OCI-LY1 (cell line): Measurements from ENCODE around the gene AKR1C2.

Experiments used
- H2AFZ ChIP-seq: fragments of 200-600 bp; sonication (generic), shearing (Covaris generic); 2 replicates; pipeline ENCODE4 v1.6.0; 2014; ENCODE audit warnings: antibody characterized with exemption, mild to moderate bottlenecking, low read length
- H3F3A ChIP-seq: fragments of 200-600 bp; sonication (generic), shearing (Covaris generic); 2 replicates; pipeline ENCODE4 v1.6.0; 2014; ENCODE audit warnings: mild to moderate bottlenecking, antibody characterized with exemption, low read length, moderate library complexity; ENCODE audit not compliant: insufficient read depth
- H3K27ac ChIP-seq: fragments of 200-600 bp; sonication (generic); 2 replicates; pipeline ENCODE4 v1.5.1; 2014; ENCODE audit warnings: low read length, mixed run types, mild to moderate bottlenecking, low read depth; ENCODE audit not compliant: poor library complexity, severe bottlenecking
- H3K27me3 ChIP-seq: fragments of 200-600 bp; sonication (generic); 2 replicates; pipeline ENCODE4 v1.6.0; 2014; ENCODE audit warnings: antibody characterized with exemption, mild to moderate bottlenecking, low read length, moderate library complexity; ENCODE audit not compliant: insufficient read depth
- H3K36me3 ChIP-seq: fragments of 200-600 bp; sonication (generic); 2 replicates; pipeline ENCODE4 v1.6.1; 2014; ENCODE audit warnings: mild to moderate bottlenecking, antibody characterized with exemption, low read length, moderate library complexity, mixed read lengths; ENCODE audit not compliant: insufficient read depth
- H3K4me1 ChIP-seq: fragments of 200-600 bp; sonication (generic); 2 replicates; pipeline ENCODE4 v1.5.1; 2014; ENCODE audit warnings: mild to moderate bottlenecking, low read length, moderate library complexity; ENCODE audit not compliant: insufficient read depth, severe bottlenecking
- H3K4me2 ChIP-seq: fragments of 200-600 bp; sonication (generic), shearing (Covaris generic); 2 replicates; pipeline ENCODE4 v1.6.1; 2014; ENCODE audit warnings: low read length
- H3K4me3 ChIP-seq: fragments of 200-600 bp; sonication (generic); 2 replicates; pipeline ENCODE4 v1.5.1; 2014; ENCODE audit warnings: low read length, low read depth, mild to moderate bottlenecking, mixed read lengths; ENCODE audit not compliant: poor library complexity, severe bottlenecking
- H3K79me2 ChIP-seq: fragments of 200-600 bp; shearing (Covaris generic); 2 replicates; pipeline ENCODE4 v1.6.1; 2016; ENCODE audit warnings: mixed run types, low read length, mixed read lengths; ENCODE audit not compliant: insufficient read depth
- H3K9ac ChIP-seq: fragments of 200-600 bp; sonication (generic), shearing (Covaris generic); 2 replicates; pipeline ENCODE4 v1.6.1; 2014; ENCODE audit warnings: mild to moderate bottlenecking, low read length, mixed read lengths
- H3K9me2 ChIP-seq: fragments of 200-600 bp; sonication (generic), shearing (Covaris generic); 2 replicates; pipeline ENCODE4 v1.6.1; 2014; ENCODE audit warnings: low read depth, mild to moderate bottlenecking, low read length, mixed read lengths
- H3K9me3 ChIP-seq: fragments of 200-600 bp; shearing (Covaris generic); 2 replicates; pipeline ENCODE4 v1.6.1; 2014; ENCODE audit warnings: low read length, mixed read lengths
- H4K20me1 ChIP-seq: fragments of 200-600 bp; sonication (generic), shearing (Covaris generic); 2 replicates; pipeline ENCODE4 v1.6.0; 2016; ENCODE audit warnings: mild to moderate bottlenecking, low read length; ENCODE audit not compliant: insufficient read depth
- CTCF ChIP-seq: fragments of 200-600 bp; sonication (generic), shearing (Covaris generic); IDR thresholded peaks from 2 replicates; pipeline ENCODE4 v1.5.1; 2017; ENCODE audit warnings: mild to moderate bottlenecking, antibody characterized with exemption, low read length, moderate library complexity, mixed read lengths
- EZH2 ChIP-seq: fragments of 200-600 bp; sonication (generic), shearing (Covaris generic); IDR thresholded peaks from 2 replicates; pipeline ENCODE4 v1.8.0; 2017; ENCODE audit warnings: borderline replicate concordance, mixed run types, mild to moderate bottlenecking, antibody characterized with exemption, low read length, moderate library complexity, mixed read lengths

Gene AKR1C2

GRCh38 chr10:4947635-4948596, 55.7 kb downstream of the AKR1C2 start:
- Histone ChIP-seq H3K9me2 (no peaks in the 10 kb centered on the region), H3K27ac (no peak overlapping the region), H3F3A (no peaks in the 10 kb centered on the region), H3K9me3 (no peaks in the 10 kb centered on the region), H3K79me2 (no peaks in the 10 kb centered on the region), H3K9ac (no peak overlapping the region), H3K27me3 (no peaks in the 10 kb centered on the region), H4K20me1 (no peaks in the 10 kb centered on the region), H3K36me3 (no peaks in the 10 kb centered on the region), H3K4me3 (no peak overlapping the region), H3K4me1 (no peaks in the 10 kb centered on the region), H3K4me2 (no peak overlapping the region), H2AFZ (no peak overlapping the region)
- TF ChIP-seq EZH2 (no peak), CTCF (no peak)

DNA sequence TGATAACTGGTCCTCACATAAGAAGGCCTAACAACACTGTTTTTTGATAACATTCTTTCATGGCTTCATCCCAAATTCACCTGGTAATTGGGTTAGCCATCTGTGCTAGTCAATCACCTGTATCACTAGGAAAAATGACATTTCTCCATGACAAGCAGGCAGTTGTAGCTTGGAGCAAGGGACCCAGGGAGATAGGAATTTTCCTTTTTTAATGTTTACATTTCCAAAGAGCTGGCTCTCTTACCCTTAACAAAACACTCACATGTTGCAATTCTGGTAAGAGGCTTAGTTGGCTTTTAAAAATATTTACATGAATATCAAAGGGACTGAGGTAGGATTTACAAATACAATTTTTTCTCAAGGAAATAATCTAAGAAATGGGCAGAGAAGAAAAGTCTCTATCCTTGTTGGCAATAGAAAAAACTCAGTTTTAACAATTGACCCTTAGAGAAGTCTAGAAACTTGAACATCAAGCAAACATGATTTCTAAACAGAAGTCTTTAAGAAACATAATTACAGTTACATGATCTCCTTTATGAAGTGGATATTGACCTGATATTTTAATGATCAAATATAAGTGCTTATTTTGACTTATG, 56.5 kb downstream of the AKR1C2 start:
- H3K27me3 ChIP-seq: no peaks in the 10 kb centered on the region
- no peaks in the 10 kb centered on the region for H3K9me2 ChIP-seq
- H3K9me3 ChIP-seq: no peaks in the 10 kb centered on the region
- H3F3A ChIP-seq: no peaks in the 10 kb centered on the region
- no peak overlapping the region for H2AFZ ChIP-seq
- H3K4me1 ChIP-seq: no peaks in the 10 kb centered on the region
- no peak overlapping the region for H3K9ac ChIP-seq
- no peak overlapping the region for H3K4me3 ChIP-seq
- no peak overlapping the region for H3K4me2 ChIP-seq
- H3K36me3 ChIP-seq: no peaks in the 10 kb centered on the region
- TF ChIP-seq CTCF: no peak
- TF ChIP-seq EZH2: no peak
- no peak overlapping the region for H3K27ac ChIP-seq
- H3K79me2 ChIP-seq: no peaks in the 10 kb centered on the region
- no peaks in the 10 kb centered on the region for H4K20me1 ChIP-seq

DNA sequence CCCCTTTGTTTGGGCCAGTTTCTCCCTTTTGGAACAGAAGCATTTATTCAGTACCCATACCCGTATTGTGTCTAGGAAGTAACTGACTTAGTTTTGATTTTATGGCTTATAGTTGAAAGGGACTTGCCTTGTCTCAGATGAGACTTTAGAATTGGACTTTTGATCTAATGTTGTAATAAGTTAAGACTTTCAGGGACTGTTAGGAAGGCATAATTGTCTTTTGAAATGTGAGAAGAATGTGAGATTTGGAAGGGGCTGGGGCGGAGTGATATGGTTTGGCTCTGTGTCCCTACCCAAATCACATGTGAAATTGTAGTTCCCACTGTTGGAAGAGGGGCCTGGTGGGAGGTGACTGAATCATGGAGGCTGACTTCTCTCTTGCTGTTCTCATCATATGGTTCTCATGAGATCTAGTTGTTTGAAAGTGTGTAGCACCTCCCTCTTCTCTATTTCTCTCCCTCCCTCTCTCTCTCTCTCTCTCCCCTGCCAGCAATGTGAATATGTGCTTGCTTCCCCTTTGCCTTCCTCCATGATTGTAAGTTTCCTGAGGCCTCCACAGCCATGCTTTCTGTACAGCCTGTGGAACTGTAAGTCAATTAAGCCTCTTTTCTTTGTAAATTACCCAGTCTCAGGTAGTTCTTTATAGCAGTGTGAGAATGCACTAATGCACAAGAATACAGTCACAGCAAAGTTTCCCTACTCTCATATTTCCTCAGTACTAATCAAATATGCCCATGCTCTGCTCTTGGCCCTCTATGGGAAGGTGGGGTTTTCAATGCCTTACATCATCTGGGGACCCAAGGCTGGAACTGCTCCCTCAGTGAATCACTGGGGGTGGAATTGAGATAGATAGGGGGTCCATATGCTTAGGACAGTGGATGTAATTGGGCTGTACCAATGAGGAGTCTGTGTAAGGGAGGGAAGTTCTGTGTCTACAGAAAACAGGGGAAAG, 57.6 kb downstream of the AKR1C2 start:
- Histone ChIP-seq H3K36me3 (no peaks in the 10 kb centered on the region), H3K4me1 (no peaks in the 10 kb centered on the region), H3K27me3 (no peaks in the 10 kb centered on the region), H3K4me2 (no peak overlapping the region), H3K9me2 (no peaks in the 10 kb centered on the region), H3K4me3 (no peak overlapping the region), H3K9me3 (no peaks in the 10 kb centered on the region), H3K27ac (no peak overlapping the region), H3K79me2 (no peaks in the 10 kb centered on the region), H4K20me1 (no peaks in the 10 kb centered on the region), H2AFZ (no peak overlapping the region), H3K9ac (no peak overlapping the region), H3F3A (no peaks in the 10 kb centered on the region)
- TF ChIP-seq CTCF (no peak), EZH2 (no peak)
